ENCODE data around the gene MAPRE2.

- TF ChIP-seq ZNF274 (IDR thresholded peaks at IDR 0.05; ENCODE audit: low read depth, low read length), result no peak
- TF ChIP-seq YY1 (IDR thresholded peaks at IDR 0.05; ENCODE audit: insufficient read depth, insufficient read length), result no peak
Observed at GRCh38 chr18:35080058-35080457, 38.8 kb downstream of the MAPRE2 start.

All from NT2/D1 (cell line).